Left lung (tissue), 10 donors: ENCODE data around the gene GSTA5. TPM values are rescaled to one million over a fixed set of nuclear protein-coding genes. Genes with fewer than 3 reads are reported as not detected.
"Not testable (repeated sequence)": the region's sequence is repeated elsewhere in the genome, so short reads cannot be mapped to it uniquely, and the experiment has no call there.

Source experiments
- ATAC-seq: fragments of 200-7000 bp; cut with Tn5 transposase; one replicate; pipeline ENCODE4 v1.9.1; 2020; ENCODE audit warnings: moderate library complexity
- DNase-seq, 4 donors: peaks; one replicate each; pipeline ENCODE4 v3.0.0-alpha.2; 2013 to 2020
- H3K27ac ChIP-seq, 2 donors: fragments of 200-600 bp; sonication (generic) in 1 of 2; one replicate each; pipeline versions ENCODE4 v1.5.0 to v1.8.0; 2020 to 2021
- H3K27me3 ChIP-seq, 2 donors: fragments of 200-600 bp; sonication (generic) in 1 of 2; one replicate each; pipeline versions ENCODE4 v1.5.0 to v1.8.0; 2020 to 2021
- H3K36me3 ChIP-seq, 2 donors: fragments of 200-600 bp; sonication (generic) in 1 of 2; one replicate each; pipeline versions ENCODE4 v1.5.0 to v1.8.0; 2020 to 2021
- H3K4me1 ChIP-seq, 2 donors: fragments of 200-600 bp; one replicate each; pipeline ENCODE4 v1.8.0; 2021
- H3K4me3 ChIP-seq, 2 donors: fragments of 200-600 bp; sonication (generic) in 1 of 2; one replicate each; pipeline versions ENCODE4 v1.5.0 to v1.8.0; 2020 to 2021; ENCODE audit warnings: mild to moderate bottlenecking in 1 of 2
- H3K9me3 ChIP-seq, 2 donors: fragments of 200-600 bp; sonication (generic) in 1 of 2; one replicate each; pipeline versions ENCODE4 v1.5.0 to v1.8.0; 2020 to 2021
- CTCF ChIP-seq, 2 donors: fragments of 200-600 bp; sonication (generic) in 1 of 2; IDR thresholded peaks; one replicate each; pipeline versions ENCODE4 v1.5.0 to v1.8.0; 2021; ENCODE audit warnings: antibody characterized with exemption in 2 of 2
- intact Hi-C, 2 donors: fragments of 100-400 bp; cut with DNase I; formaldehyde crosslinking; loops; one replicate each; pipeline versions ENCODE4 v1.11.2 to v1.14.2; 2022
- polyA plus RNA-seq, 6 donors: library from polyadenylated mRNA; unstranded; fragments of 120-200 nt; gene quantifications; one replicate each; pipeline ENCODE4 v1.2.1, GENCODE V29; 2013; ENCODE audit not compliant: insufficient read length in 6 of 6
- total RNA-seq, 2 donors: library from RNA; stranded (reverse); fragmentation: NEBNext Ultra II Directional; extraction: Animal tissue kit (Norgen Biotek cat#: 25700); gene quantifications; one replicate each; pipeline ENCODE4 v1.2.1, GENCODE V29; 2021
- donor health status: DM: no; HTN: yes; CAD: no.
- donor health status: DM: no; HTN: no; CAD: no.

Gene GSTA5
- total and polyA plus RNA-seq, 8 donors: not detected

DNA sequence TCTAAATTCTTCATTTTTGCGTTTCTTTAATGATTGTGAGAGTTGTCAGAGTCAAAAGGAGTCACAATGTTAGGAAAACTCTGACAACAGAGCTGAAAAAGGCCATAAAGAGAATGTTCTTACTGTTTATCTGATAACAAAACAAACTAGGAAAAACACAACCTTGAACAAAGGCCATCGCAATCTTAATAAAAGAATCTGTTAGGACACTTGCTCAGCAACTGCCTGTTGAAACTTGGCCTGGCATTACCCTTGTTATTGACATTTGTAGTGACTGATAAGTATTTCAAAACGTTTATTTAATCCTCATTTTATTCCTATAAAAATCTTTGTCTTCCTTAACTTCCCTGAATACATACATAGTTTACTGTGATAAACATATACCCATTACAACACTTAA lies 52.7 kb downstream of the GSTA5 start:
- Histone ChIP-seq H3K36me3 (no peaks in the 10 kb centered on the region), H3K27ac (no peak overlapping the region), H3K4me1 (no peaks in the 10 kb centered on the region), H3K27me3 (no peaks in the 10 kb centered on the region), H3K9me3 (no peaks in the 10 kb centered on the region), H3K4me3 (no peak overlapping the region)
- ATAC-seq (no peak), DNase-seq (no peak)
- intact Hi-C loops: no loop called here
- no peak for TF ChIP-seq CTCF (IDR thresholded peaks at IDR 0.05)

DNA sequence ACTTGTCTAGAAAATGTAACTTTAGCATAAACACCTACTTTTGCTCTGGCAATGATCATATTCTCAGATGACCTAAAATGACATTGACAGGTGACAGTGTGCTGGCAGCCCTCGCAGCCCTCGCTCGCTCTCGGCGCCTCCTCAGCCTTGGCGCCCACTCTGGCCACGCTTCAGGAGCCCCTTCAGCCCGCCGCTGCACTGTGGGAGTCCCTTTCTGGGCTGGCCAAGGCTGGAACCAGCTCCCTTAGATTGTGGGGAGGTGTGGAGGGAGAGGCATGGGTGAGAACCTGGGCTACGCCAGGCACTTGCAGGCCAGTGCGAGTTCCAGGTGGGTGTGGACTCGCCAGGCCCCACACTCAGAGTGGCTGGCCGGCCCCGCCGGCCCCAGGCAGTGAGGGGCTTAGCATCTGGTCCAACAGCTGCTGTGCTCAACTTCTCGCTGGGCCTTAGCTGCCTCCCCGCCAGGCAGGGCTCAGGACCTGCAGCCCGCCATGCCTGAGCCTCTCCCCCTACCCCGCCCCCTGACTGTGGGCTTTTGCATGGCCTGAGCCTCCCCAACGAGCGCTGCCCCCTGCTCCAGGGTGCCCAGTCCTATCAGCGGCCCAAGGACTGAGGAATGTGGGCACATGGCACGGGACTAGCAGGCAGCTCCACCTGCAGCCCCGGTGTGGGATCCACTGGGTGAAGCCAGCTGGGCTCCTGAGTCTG lies 54.2 kb downstream of the GSTA5 start:
- TF ChIP-seq CTCF (IDR thresholded peaks at IDR 0.05): no peak
- no peak overlapping the region for H3K4me3 ChIP-seq
- no peaks in the 10 kb centered on the region for H3K36me3 ChIP-seq
- no peaks in the 10 kb centered on the region for H3K9me3 ChIP-seq
- no peak overlapping the region for H3K27ac ChIP-seq
- ATAC-seq (no peak), DNase-seq (peak in 1 of 4 donors; percentile 68)
- no peaks in the 10 kb centered on the region for H3K4me1 ChIP-seq
- intact Hi-C loops: no loop called here
- H3K27me3 ChIP-seq: no peaks in the 10 kb centered on the region

DNA sequence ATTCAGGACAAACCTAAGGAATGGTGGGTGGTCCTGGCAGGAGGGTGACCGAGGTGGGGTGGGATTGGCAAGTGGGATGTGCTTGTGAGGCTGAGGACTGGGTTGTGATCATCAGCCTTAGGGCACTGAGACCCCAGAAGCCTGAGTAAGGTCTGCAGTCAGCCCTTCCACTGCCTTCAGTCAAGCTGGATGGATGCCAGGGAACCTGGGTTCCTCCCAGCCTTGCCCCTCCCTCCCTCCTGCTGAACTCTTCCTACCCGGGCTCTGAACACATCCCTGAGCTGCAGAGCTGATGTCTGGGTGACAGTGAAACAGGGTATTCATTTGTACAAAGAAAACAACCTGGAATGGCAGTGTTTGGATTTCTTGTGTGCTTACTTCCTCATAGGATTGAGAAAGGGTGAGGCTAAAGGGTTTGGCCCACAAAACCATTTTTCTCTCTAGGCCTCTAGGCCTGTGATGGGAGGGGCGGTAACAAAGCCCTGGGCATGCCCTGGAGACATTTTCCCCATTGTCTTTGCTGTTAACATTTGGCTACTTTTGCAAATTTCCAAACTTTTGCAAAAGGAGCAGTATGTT lies 57.8 kb downstream of the GSTA5 start:
- ATAC-seq, intact Hi-C loops, H3K36me3 ChIP-seq: not testable (repeated sequence)

DNA sequence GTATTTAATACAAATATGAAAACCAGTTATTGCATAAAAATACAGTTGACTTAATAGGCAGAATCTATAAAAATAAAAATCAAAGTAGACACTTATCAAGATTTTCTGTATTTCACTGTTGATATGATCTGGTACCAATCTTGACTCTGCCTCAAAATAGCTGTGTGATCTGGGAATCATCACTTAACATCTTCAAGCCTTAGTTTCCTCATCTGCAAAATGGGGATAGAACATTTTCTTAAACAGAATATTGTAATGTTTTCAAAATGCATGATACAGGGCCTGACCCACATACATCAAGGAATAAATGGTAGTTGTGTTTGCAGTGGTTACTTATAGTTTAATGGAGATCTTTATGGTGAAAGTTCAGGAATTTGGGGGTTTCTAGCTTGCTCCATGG lies 58.4 kb downstream of the GSTA5 start:
- ATAC-seq, H3K4me1 ChIP-seq, DNase-seq, H3K27ac ChIP-seq, H3K4me3 ChIP-seq, intact Hi-C loops, H3K36me3 ChIP-seq, H3K9me3 ChIP-seq, H3K27me3 ChIP-seq: not testable (repeated sequence)

More for the DNA sequence above, 57.8 kb downstream of the GSTA5 start:
- DNase-seq, H3K27ac ChIP-seq, H3K27me3 ChIP-seq, H3K9me3 ChIP-seq, H3K4me3 ChIP-seq, H3K4me1 ChIP-seq: not testable (repeated sequence)

Other genes starting within 250 kb of the GSTA5 start
- gene TMEM14A, start 169.7 kb downstream of the GSTA5 start, total RNA-seq: 10 to 100 TPM; 20.6 to 24.1 TPM
- gene TMEM14A, start 169.7 kb downstream of the GSTA5 start, polyA plus RNA-seq: 10 to 100 TPM; 39.7 to 44.5 (median 41.8) TPM
- gene GSTA2, start 77.3 kb downstream of the GSTA5 start, total RNA-seq: 1 to 10 TPM in 1 of 2 donors, not detected in 1; 2.7 TPM
- under 1 TPM in 1 of 6 donors, not detected in 5; 0.13 TPM for gene GSTA2, start 77.3 kb downstream of the GSTA5 start, polyA plus RNA-seq
- 1 to 10 TPM; 3.8 to 9.3 TPM for gene GSTA1, start 37.0 kb downstream of the GSTA5 start, total RNA-seq
- 1 to 10 TPM in 5 of 6 donors, under 1 TPM in 1; 0.94 to 5.0 (median 3.7) TPM for gene GSTA1, start 37.0 kb downstream of the GSTA5 start, polyA plus RNA-seq
- under 1 TPM in 1 of 2 donors, not detected in 1; 0.50 TPM for gene GSTA3, start 68.9 kb upstream of the GSTA5 start, total RNA-seq
- gene GSTA3, start 68.9 kb upstream of the GSTA5 start, polyA plus RNA-seq: 1 to 10 TPM in 4 of 6 donors, under 1 TPM in 2; 0.20 to 1.9 (median 1.2) TPM
- 10 to 100 TPM; 49.1 to 63.0 TPM for gene GSTA4, start 154.5 kb upstream of the GSTA5 start, total RNA-seq
- gene GSTA4, start 154.5 kb upstream of the GSTA5 start, polyA plus RNA-seq: 100 to 1,000 TPM; 121 to 138 (median 133) TPM
- gene CILK1, start 221.0 kb upstream of the GSTA5 start, total RNA-seq: 10 to 100 TPM; 12.3 to 13.7 TPM
- gene CILK1, start 221.0 kb upstream of the GSTA5 start, polyA plus RNA-seq: 10 to 100 TPM; 18.1 to 22.0 (median 19.3) TPM
- gene FBXO9, start 224.6 kb upstream of the GSTA5 start, total RNA-seq: 100 to 1,000 TPM in 1 of 2 donors, 10 to 100 TPM in 1; 77.6 to 111 TPM
- gene FBXO9, start 224.6 kb upstream of the GSTA5 start, polyA plus RNA-seq: 100 to 1,000 TPM in 5 of 6 donors, 10 to 100 TPM in 1; 77.9 to 127 (median 113) TPM